Trophoblast cell (in vitro differentiated cells and primary cell): Measurements from ENCODE around the gene CLDN9.
A peak's percentile ranks its signal among the peaks of the same experiment; 100 is the strongest.

Source experiments
- DNase-seq, 2 donors: peaks; one replicate each; pipeline ENCODE4 v3.0.0-alpha.2; 2016
- H2AFZ ChIP-seq: 2 replicates; pipeline ENCODE4 v1.6.1; 2013; ENCODE audit warnings: low read length, moderate library complexity, mild to moderate bottlenecking; ENCODE audit not compliant: insufficient read depth, poor library complexity
- H2AK5ac ChIP-seq: 2 replicates; pipeline ENCODE4 v1.6.1; 2013; ENCODE audit warnings: mild to moderate bottlenecking, low read length
- H2BK120ac ChIP-seq: 2 replicates; pipeline ENCODE4 v1.6.1; 2013; ENCODE audit warnings: low read length, mild to moderate bottlenecking, moderate library complexity; ENCODE audit not compliant: insufficient read depth, poor library complexity
- H2BK12ac ChIP-seq: 2 replicates; pipeline ENCODE4 v1.6.1; 2013; ENCODE audit warnings: mild to moderate bottlenecking, low read length, moderate library complexity
- H2BK5ac ChIP-seq: 2 replicates; pipeline ENCODE4 v1.6.1; 2013; ENCODE audit warnings: low read length, low read depth, moderate library complexity, mild to moderate bottlenecking; ENCODE audit not compliant: poor library complexity
- H3K14ac ChIP-seq: 2 replicates; pipeline ENCODE4 v1.6.1; 2013; ENCODE audit warnings: mild to moderate bottlenecking, low read length
- H3K18ac ChIP-seq: 2 replicates; pipeline ENCODE4 v1.6.1; 2013; ENCODE audit warnings: mild to moderate bottlenecking, low read length
- H3K23ac ChIP-seq: 2 replicates; pipeline ENCODE4 v1.6.1; 2013; ENCODE audit warnings: low read length
- H3K27ac ChIP-seq: 2 replicates; pipeline ENCODE4 v1.5.1; 2013; ENCODE audit warnings: low read depth, mild to moderate bottlenecking, inconsistent platforms, low read length, moderate library complexity
- H3K27me3 ChIP-seq: 2 replicates; pipeline ENCODE4 v1.6.1; 2013; ENCODE audit warnings: inconsistent platforms, mild to moderate bottlenecking, low read length, moderate library complexity; ENCODE audit not compliant: insufficient read depth
- H3K36me3 ChIP-seq, 2 experiments: 1 replicate in 1 of 2; 2 replicates in 1 of 2; pipeline ENCODE4 v1.6.1; 2013; ENCODE audit warnings: low read length in 2 of 2, mild to moderate bottlenecking in 2 of 2, moderate library complexity in 1 of 2; ENCODE audit not compliant: insufficient read depth in 2 of 2, control insufficient read depth in 1 of 2
- H3K4ac ChIP-seq: 2 replicates; pipeline ENCODE4 v1.6.1; 2013; ENCODE audit warnings: low read depth, mild to moderate bottlenecking, low read length, moderate library complexity
- H3K4me1 ChIP-seq, 2 experiments: 1 replicate in 1 of 2; 2 replicates in 1 of 2; pipeline ENCODE4 v1.6.1; 2013; ENCODE audit warnings: low read length in 2 of 2, mild to moderate bottlenecking in 2 of 2, moderate library complexity in 1 of 2; ENCODE audit not compliant: insufficient read depth in 2 of 2, control insufficient read depth in 1 of 2
- H3K4me2 ChIP-seq: 2 replicates; pipeline ENCODE4 v1.6.1; 2013; ENCODE audit warnings: inconsistent platforms, mild to moderate bottlenecking, low read length, moderate library complexity
- H3K4me3 ChIP-seq: 2 replicates; pipeline ENCODE4 v1.5.1; 2013; ENCODE audit warnings: mild to moderate bottlenecking, low read depth, low read length, inconsistent platforms
- H3K79me1 ChIP-seq: one replicate; pipeline ENCODE4 v1.6.1; 2013; ENCODE audit warnings: low read length
- H3K79me2 ChIP-seq: 2 replicates; pipeline ENCODE4 v1.6.1; 2013; ENCODE audit warnings: low read length, mild to moderate bottlenecking; ENCODE audit not compliant: control insufficient read depth, insufficient read depth, poor library complexity
- H3K9ac ChIP-seq: 2 replicates; pipeline ENCODE4 v1.6.1; 2013; ENCODE audit warnings: mild to moderate bottlenecking, low read length
- H3K9me3 ChIP-seq: 2 replicates; pipeline ENCODE4 v1.6.1; 2013; ENCODE audit warnings: low read depth, mild to moderate bottlenecking, control low read depth, inconsistent platforms, low read length; ENCODE audit not compliant: insufficient read depth
- H4K12ac ChIP-seq: 2 replicates; pipeline ENCODE4 v1.6.1; 2013; ENCODE audit warnings: low read depth, mild to moderate bottlenecking, low read length, moderate library complexity
- H4K8ac ChIP-seq: 2 replicates; pipeline ENCODE4 v1.6.1; 2013; ENCODE audit warnings: low read depth, mild to moderate bottlenecking, low read length, moderate library complexity
- H4K91ac ChIP-seq: one replicate; pipeline ENCODE4 v1.6.1; 2013; ENCODE audit warnings: low read depth, mild to moderate bottlenecking, low read length, moderate library complexity
- WGBS: extraction: QIAGEN DNeasy Blood & Tissue Kit; methylation state at CpG from one replicate; pipeline ENCODE4 v1.1.7; 2013; ENCODE audit warnings: missing lambda C conversion rate; ENCODE audit not compliant: insufficient read length, insufficient coverage; ENCODE audit errors: extremely low coverage; 5-methylcytosine and 5-hydroxymethylcytosine counted together

Gene CLDN9

DNA sequence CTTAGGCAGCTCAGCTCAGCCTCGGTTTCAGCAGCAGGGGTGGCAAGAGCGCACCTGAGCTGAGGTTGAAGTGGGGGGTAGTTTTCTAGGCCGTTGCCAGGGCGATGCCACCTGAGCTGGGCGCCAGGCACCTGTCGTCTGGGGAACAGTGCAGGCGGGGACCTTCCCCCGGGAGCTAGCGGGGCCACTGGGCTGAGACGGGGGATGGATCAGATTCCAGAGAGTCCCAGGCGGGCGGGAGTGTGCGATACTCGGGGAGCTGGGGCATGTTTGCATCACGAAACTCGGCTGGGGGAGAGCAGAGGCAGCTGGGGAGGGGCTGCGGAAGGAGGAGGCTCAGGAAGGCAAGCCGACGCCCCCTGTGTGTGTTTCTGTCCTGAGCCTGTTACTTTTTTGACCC, 477 bp upstream of the CLDN9 start:
- Histone ChIP-seq H4K8ac (no peak overlapping the region), H2AFZ (no peak overlapping the region), H2BK120ac (peak overlapping the region; percentile 29), H3K27ac (no peak overlapping the region), H3K79me2 (peaks cover 20% of the 10 kb centered on the region), H3K4ac (no peak overlapping the region), H3K4me2 (peak overlapping the region; percentile 24), H3K14ac (peak overlapping the region; percentile 36), H3K18ac (peak overlapping the region; percentile 42), H3K27me3 (no peaks in the 10 kb centered on the region), H2AK5ac (peak overlapping the region; percentile 55), H3K23ac (no peak overlapping the region), H3K9me3 (peaks cover 3% of the 10 kb centered on the region), H4K12ac (no peak overlapping the region), H3K4me1 (peaks cover 49 to 72% of the 10 kb centered on the region in 2 experiments), H4K91ac (peak overlapping the region; percentile 64), H2BK12ac (peak overlapping the region; percentile 55), H3K9ac (no peak overlapping the region), H3K4me3 (no peak overlapping the region), H3K79me1 (peaks cover 45% of the 10 kb centered on the region), H2BK5ac (no peak overlapping the region), H3K36me3 (peaks cover 18 to 23% of the 10 kb centered on the region in 2 experiments)
- no CpG with 5 or more reads among the region's 19 CpGs for WGBS
- no peak for DNase-seq

DNA sequence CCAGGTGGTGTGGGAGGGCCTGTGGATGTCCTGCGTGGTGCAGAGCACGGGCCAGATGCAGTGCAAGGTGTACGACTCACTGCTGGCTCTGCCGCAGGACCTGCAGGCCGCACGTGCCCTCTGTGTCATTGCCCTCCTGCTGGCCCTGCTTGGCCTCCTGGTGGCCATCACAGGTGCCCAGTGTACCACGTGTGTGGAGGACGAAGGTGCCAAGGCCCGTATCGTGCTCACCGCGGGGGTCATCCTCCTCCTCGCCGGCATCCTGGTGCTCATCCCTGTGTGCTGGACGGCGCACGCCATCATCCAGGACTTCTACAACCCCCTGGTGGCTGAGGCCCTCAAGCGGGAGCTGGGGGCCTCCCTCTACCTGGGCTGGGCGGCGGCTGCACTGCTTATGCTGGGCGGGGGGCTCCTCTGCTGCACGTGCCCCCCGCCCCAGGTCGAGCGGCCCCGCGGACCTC, 798 bp downstream of the CLDN9 start:
- DNase-seq: no peak
- peaks cover 42% of the 10 kb centered on the region for H3K79me1 ChIP-seq
- no peak overlapping the region for H3K4me2 ChIP-seq
- H3K18ac ChIP-seq: peak overlapping the region; percentile 17
- H4K12ac ChIP-seq: no peak overlapping the region
- H3K4me3 ChIP-seq: peak overlapping the region; percentile 7
- H3K4ac ChIP-seq: no peak overlapping the region
- H2BK120ac ChIP-seq: no peak overlapping the region
- no peak overlapping the region for H4K8ac ChIP-seq
- no peak overlapping the region for H2AK5ac ChIP-seq
- no peak overlapping the region for H3K27ac ChIP-seq
- H2BK5ac ChIP-seq: no peak overlapping the region
- no peak overlapping the region for H4K91ac ChIP-seq
- WGBS: no CpG with 5 or more reads among the region's 27 CpGs
- H3K9ac ChIP-seq: no peak overlapping the region
- H3K14ac ChIP-seq: no peak overlapping the region
- H3K4me1 ChIP-seq: peaks cover 38 to 60% of the 10 kb centered on the region in 2 experiments
- no peak overlapping the region for H2AFZ ChIP-seq
- H3K36me3 ChIP-seq: peaks cover 18 to 23% of the 10 kb centered on the region in 2 experiments
- no peaks in the 10 kb centered on the region for H3K27me3 ChIP-seq
- H3K9me3 ChIP-seq: peaks cover 3% of the 10 kb centered on the region
- H2BK12ac ChIP-seq: no peak overlapping the region
- no peak overlapping the region for H3K23ac ChIP-seq
- peaks cover 22% of the 10 kb centered on the region for H3K79me2 ChIP-seq

DNA sequence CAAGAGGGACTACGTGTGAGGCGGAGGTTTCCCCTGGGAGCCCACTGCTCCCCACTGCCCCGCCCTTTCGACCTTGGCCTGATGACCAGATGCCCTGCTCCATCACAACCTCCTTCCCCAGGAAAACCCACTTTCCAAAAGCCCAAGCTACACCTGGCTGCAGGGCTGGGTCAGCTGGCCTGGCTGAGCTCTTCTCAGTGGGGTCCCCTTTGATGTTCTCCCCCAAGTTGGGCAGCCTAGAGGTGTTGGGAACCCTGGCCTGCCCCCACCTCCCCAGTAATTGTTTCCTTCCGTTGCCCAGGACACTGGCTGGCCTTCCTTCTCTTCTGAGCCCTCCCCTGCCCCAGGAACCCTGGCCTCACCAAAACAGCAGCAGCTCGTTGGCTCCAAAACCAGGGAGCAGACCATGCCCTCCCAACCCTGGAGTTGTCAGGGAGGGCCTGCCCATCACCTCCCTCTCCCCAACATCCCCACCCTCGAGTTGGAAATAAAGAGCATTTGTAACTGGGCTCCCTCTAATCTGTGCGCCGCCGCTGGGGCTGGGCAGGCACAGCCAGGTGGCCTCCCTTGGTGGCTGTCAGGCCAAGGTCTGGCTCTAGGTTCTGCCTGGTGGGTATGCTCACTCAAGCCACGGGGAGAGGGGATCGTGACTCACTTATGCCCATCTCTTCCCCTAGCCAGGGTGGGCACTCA, 1.4 kb downstream of the CLDN9 start:
- H3K79me2 ChIP-seq: peaks cover 22% of the 10 kb centered on the region
- no peak overlapping the region for H3K4ac ChIP-seq
- no peak overlapping the region for H3K23ac ChIP-seq
- no peak overlapping the region for H4K8ac ChIP-seq
- peak overlapping the region; percentile 17 for H3K18ac ChIP-seq
- peak overlapping the region; percentile 9 for H2BK12ac ChIP-seq
- WGBS: no CpG with 5 or more reads among the region's 12 CpGs
- H3K4me1 ChIP-seq: peaks cover 34 to 56% of the 10 kb centered on the region in 2 experiments
- peaks cover 36% of the 10 kb centered on the region for H3K79me1 ChIP-seq
- H4K12ac ChIP-seq: no peak overlapping the region
- H3K9ac ChIP-seq: no peak overlapping the region
- DNase-seq: no peak
- no peaks in the 10 kb centered on the region for H3K27me3 ChIP-seq
- H3K9me3 ChIP-seq: peaks cover 3% of the 10 kb centered on the region
- no peak overlapping the region for H3K27ac ChIP-seq
- H3K36me3 ChIP-seq: peaks cover 18 to 23% of the 10 kb centered on the region in 2 experiments
- no peak overlapping the region for H2AFZ ChIP-seq
- H3K14ac ChIP-seq: no peak overlapping the region
- no peak overlapping the region for H4K91ac ChIP-seq
- H2BK5ac ChIP-seq: no peak overlapping the region
- H3K4me3 ChIP-seq: no peak overlapping the region
- H2AK5ac ChIP-seq: no peak overlapping the region
- no peak overlapping the region for H2BK120ac ChIP-seq
- H3K4me2 ChIP-seq: no peak overlapping the region

DNA sequence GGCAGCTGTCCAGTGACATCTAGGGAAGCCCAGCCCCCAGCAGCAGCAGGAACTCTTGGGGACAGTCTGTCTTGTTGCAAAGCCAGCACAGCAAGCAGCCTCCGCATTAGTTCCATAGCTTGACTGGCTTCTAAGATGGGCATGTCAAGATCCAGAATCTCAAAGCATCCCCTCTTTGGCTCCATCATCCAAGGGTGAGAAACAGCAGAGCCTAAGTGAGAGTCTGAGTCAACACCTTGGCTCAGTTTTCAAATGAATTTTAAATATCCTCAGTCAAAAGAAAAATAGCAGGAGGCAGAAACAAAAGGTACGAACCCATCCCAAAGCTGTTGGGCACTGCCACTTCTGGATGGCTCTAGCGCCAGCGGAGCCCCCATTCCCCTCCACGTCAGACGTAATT, 2.2 kb downstream of the CLDN9 start:
- no peak overlapping the region for H3K4me3 ChIP-seq
- DNase-seq: no peak
- H2BK120ac ChIP-seq: no peak overlapping the region
- no peak overlapping the region for H2BK12ac ChIP-seq
- peaks cover 36 to 58% of the 10 kb centered on the region in 2 experiments for H3K4me1 ChIP-seq
- no peak overlapping the region for H4K12ac ChIP-seq
- peak overlapping the region; percentile 9 for H3K4ac ChIP-seq
- no peak overlapping the region for H4K91ac ChIP-seq
- no peak overlapping the region for H2AFZ ChIP-seq
- H3K4me2 ChIP-seq: no peak overlapping the region
- no peak overlapping the region for H3K27ac ChIP-seq
- no peak overlapping the region for H3K9ac ChIP-seq
- H3K18ac ChIP-seq: no peak overlapping the region
- H3K79me2 ChIP-seq: peaks cover 22% of the 10 kb centered on the region
- no peak overlapping the region for H2BK5ac ChIP-seq
- peaks cover 32% of the 10 kb centered on the region for H3K79me1 ChIP-seq
- H3K27me3 ChIP-seq: no peaks in the 10 kb centered on the region
- no peak overlapping the region for H3K14ac ChIP-seq
- peaks cover 18 to 23% of the 10 kb centered on the region in 2 experiments for H3K36me3 ChIP-seq
- no CpG with 5 or more reads among the region's 6 CpGs for WGBS
- H3K9me3 ChIP-seq: peaks cover 3% of the 10 kb centered on the region
- no peak overlapping the region for H3K23ac ChIP-seq
- H4K8ac ChIP-seq: no peak overlapping the region
- no peak overlapping the region for H2AK5ac ChIP-seq
